Activated CD8-positive, alpha-beta T cell treated with anti-CD3 and anti-CD28 coated beads for 36 hours (primary cell): Measurements from ENCODE around the gene NAALADL2. TPM values are rescaled to one million over a fixed set of nuclear protein-coding genes. Genes with fewer than 3 reads are reported as not detected.

Experiments used
- ATAC-seq: fragments of 200-7000 bp; cut with Tn5 transposase; one replicate; pipeline ENCODE4 v1.10.0; 2021; ENCODE audit warnings: mild to moderate bottlenecking, moderate library complexity
- CTCF ChIA-PET: fragments of 350-600 bp; sonication (Branson Sonifier 250); formaldehyde crosslinking; loops from one replicate; lab custom pipeline; 2021; ENCODE audit warnings: antibody characterized with exemption; lab: Charles Lee
- POLR2A ChIA-PET: fragments of 350-600 bp; sonication (Branson Sonifier 250); formaldehyde crosslinking; loops from one replicate; lab custom pipeline; 2021; ENCODE audit warnings: antibody characterized with exemption; lab: Charles Lee
- DNase-seq: peaks from one replicate; pipeline ENCODE4 v3.0.0-alpha.2; 2020
- H3K27ac Mint-ChIP-seq: one replicate; pipeline ENCODE4 v1.8.0; 2021; ENCODE audit warnings: mild to moderate bottlenecking, mixed read lengths
- H3K27me3 Mint-ChIP-seq: one replicate; pipeline ENCODE4 v1.8.0; 2021; ENCODE audit warnings: mixed read lengths
- H3K36me3 Mint-ChIP-seq: one replicate; pipeline ENCODE4 v1.8.0; 2021; ENCODE audit warnings: low read depth, mixed read lengths
- H3K4me1 Mint-ChIP-seq: one replicate; pipeline ENCODE4 v1.8.0; 2021; ENCODE audit warnings: low read depth, mixed read lengths
- H3K4me3 Mint-ChIP-seq: one replicate; pipeline ENCODE4 v1.8.0; 2021; ENCODE audit warnings: mild to moderate bottlenecking, moderate library complexity, mixed read lengths
- H3K9me3 Mint-ChIP-seq: one replicate; pipeline ENCODE4 v1.8.0; 2021; ENCODE audit warnings: mixed read lengths
- intact Hi-C: fragments of 100-400 bp; cut with micrococcal nuclease; formaldehyde crosslinking; loops from one replicate; pipeline ENCODE4 v1.10.0; 2022
- total RNA-seq, 2 experiments: library from RNA; stranded (reverse); gene quantifications; one replicate each; pipeline ENCODE4 v1.2.3, GENCODE V29; 2021
- TF ChIP-seq, protein P1 (sequence below): fragments of 200-600 bp; IDR thresholded peaks from one replicate; pipeline ENCODE4 v1.8.0; 2022; ENCODE audit warnings: antibody characterized with exemption, mild to moderate bottlenecking

Gene NAALADL2
- total RNA-seq, 2 experiments from 2014 or later: 0.60 TPM; not detected in 1

DNA sequence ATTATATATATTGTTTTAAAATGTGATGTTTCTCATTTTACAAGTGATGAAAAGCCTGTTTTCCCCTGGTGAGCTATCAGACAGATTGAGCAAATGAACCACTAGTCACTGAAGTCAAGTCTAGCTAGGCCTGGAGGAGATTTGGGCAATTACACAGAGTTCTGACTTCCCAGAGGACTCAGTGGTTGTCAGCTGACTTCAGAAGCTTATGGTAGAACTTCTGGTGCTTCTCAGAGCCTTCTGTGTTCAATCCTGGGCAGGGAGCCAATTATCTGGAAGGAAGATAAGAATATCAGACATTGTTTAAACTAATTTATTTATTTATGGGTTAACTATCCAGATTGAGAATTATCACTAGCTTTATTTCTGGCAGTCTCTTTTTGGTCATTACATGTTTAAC, 37.7 kb upstream of the NAALADL2 start:
- intact Hi-C loops: no loop called here
- no peaks in the 10 kb centered on the region for H3K27me3 Mint-ChIP-seq
- CTCF ChIA-PET: no interaction called here

DNA sequence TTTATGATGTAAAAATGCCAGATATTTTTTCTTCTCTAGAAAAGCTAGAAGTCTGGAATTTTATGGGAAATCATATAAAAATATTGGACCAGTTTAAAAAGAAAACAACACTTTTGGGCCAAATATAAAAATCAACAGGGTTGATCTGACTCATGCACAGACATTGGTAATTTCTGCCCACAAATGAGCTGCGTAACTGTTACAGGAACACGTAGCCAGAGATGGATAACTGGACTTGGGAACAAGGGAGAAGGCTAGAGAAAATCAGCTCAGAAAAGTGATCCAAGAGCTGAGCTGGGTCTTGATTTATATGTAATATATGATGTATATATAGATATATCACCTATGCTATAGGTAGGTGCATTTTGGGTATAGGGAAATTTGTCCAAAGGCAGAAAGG, 36.8 kb upstream of the NAALADL2 start:
- intact Hi-C loops: no loop called here
- CTCF ChIA-PET: no interaction called here
- POLR2A ChIA-PET: no interaction called here
- no peaks in the 10 kb centered on the region for H3K4me1 Mint-ChIP-seq
- TF ChIP-seq, protein P1, sequence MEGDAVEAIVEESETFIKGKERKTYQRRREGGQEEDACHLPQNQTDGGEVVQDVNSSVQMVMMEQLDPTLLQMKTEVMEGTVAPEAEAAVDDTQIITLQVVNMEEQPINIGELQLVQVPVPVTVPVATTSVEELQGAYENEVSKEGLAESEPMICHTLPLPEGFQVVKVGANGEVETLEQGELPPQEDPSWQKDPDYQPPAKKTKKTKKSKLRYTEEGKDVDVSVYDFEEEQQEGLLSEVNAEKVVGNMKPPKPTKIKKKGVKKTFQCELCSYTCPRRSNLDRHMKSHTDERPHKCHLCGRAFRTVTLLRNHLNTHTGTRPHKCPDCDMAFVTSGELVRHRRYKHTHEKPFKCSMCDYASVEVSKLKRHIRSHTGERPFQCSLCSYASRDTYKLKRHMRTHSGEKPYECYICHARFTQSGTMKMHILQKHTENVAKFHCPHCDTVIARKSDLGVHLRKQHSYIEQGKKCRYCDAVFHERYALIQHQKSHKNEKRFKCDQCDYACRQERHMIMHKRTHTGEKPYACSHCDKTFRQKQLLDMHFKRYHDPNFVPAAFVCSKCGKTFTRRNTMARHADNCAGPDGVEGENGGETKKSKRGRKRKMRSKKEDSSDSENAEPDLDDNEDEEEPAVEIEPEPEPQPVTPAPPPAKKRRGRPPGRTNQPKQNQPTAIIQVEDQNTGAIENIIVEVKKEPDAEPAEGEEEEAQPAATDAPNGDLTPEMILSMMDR: no peak
- no peak for DNase-seq
- ATAC-seq: no peak
- H3K27me3 Mint-ChIP-seq: no peaks in the 10 kb centered on the region
- H3K27ac Mint-ChIP-seq: no peak overlapping the region
- peaks cover 4% of the 10 kb centered on the region for H3K9me3 Mint-ChIP-seq
- no peaks in the 10 kb centered on the region for H3K36me3 Mint-ChIP-seq
- H3K4me3 Mint-ChIP-seq: no peak overlapping the region

More for the DNA sequence above, 37.7 kb upstream of the NAALADL2 start:
- Mint-ChIP-seq H3K4me3 (no peak overlapping the region), H3K27ac (no peak overlapping the region), H3K36me3 (no peaks in the 10 kb centered on the region), H3K4me1 (no peaks in the 10 kb centered on the region), H3K9me3 (peaks cover 4% of the 10 kb centered on the region)
- POLR2A ChIA-PET: no interaction called here
- no peak for DNase-seq
- TF ChIP-seq, protein P1: no peak
- ATAC-seq: no peak

DNA sequence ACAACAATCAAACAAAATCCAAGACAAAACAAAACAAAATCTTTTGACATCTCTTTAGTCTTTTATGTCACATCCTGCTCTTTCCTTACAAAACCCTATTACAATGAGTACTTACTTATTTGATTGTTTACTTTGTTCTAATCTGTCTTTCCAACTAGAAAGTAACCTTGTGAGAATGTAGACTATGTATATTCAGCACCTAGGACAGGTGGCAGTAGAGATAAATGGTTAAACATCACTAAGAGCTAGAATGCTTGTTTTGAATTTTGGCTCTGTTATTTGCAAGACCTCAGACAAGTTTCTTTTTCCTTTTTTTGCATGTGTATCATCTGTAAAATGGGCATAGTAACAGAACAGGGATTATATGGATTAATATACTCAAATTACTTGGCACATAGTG, 33.1 kb upstream of the NAALADL2 start:
- H3K27ac Mint-ChIP-seq: no peak overlapping the region
- intact Hi-C loops: no loop called here
- CTCF ChIA-PET: no interaction called here
- TF ChIP-seq, protein P1: no peak
- H3K4me1 Mint-ChIP-seq: no peaks in the 10 kb centered on the region
- POLR2A ChIA-PET: interaction anchor here (0.6 kb wide), 1 partner anchor 34 kb away, joined by 3 read pairs; no protein-coding TSS in a partner anchor
- no peaks in the 10 kb centered on the region for H3K36me3 Mint-ChIP-seq
- DNase-seq (no peak), ATAC-seq (no peak)
- no peaks in the 10 kb centered on the region for H3K27me3 Mint-ChIP-seq
- H3K4me3 Mint-ChIP-seq: no peak overlapping the region
- peaks cover 4% of the 10 kb centered on the region for H3K9me3 Mint-ChIP-seq

DNA sequence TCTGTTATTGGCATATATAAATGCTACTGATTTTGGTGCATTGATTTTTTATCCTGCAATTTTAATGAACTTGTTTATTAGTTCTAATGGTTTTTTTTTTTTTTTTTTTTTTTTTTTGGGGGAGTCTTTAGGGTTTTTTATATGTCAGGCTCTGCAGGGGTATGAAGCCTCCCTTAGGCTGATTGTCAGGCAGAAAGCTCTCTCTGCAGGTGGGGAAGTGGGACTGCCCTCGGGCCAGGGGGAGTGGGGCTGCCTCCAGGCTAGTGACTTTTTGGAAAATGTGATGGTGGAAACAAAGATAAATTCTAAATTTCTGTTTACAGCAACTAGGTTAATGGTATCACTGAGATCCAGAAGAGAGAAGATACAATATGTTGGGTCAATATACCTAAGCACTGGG, 14.4 kb upstream of the NAALADL2 start:
- POLR2A ChIA-PET: interaction anchor here (0.8 kb wide), 1 partner anchor 509 kb away, joined by 3 read pairs; no protein-coding TSS in a partner anchor
- CTCF ChIA-PET: no interaction called here
- intact Hi-C loops: no loop called here
- no peak for ATAC-seq
- no peak overlapping the region for H3K4me3 Mint-ChIP-seq
- peaks cover 5% of the 10 kb centered on the region for H3K9me3 Mint-ChIP-seq
- no peaks in the 10 kb centered on the region for H3K36me3 Mint-ChIP-seq
- no peak overlapping the region for H3K27ac Mint-ChIP-seq
- DNase-seq: no peak
- H3K27me3 Mint-ChIP-seq: no peaks in the 10 kb centered on the region
- no peaks in the 10 kb centered on the region for H3K4me1 Mint-ChIP-seq
- TF ChIP-seq, protein P1: no peak

DNA sequence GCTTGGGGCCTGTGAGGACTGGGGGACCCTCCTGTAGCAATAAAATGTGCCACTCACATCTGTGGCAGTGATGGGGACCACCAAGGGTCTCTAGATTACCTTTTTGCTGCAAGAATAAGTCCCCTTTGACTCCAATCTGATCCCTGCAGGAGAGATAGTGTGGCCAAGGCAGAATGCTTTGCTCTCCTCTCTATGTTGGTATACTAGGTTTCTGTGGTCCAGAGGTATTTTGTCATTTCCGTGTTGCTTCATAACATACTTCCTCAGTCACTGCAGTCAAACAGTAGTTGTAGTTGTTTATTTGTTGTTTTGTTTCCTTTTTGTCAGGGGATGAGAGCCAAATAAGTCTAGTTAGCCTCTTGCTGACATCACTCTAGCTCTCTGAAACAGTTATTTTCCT, 13.1 kb upstream of the NAALADL2 start:
- no peaks in the 10 kb centered on the region for H3K36me3 Mint-ChIP-seq
- H3K9me3 Mint-ChIP-seq: peaks cover 5% of the 10 kb centered on the region
- no peaks in the 10 kb centered on the region for H3K4me1 Mint-ChIP-seq
- intact Hi-C loops: no loop called here
- H3K4me3 Mint-ChIP-seq: no peak overlapping the region
- ChIA-PET CTCF (no interaction called here), POLR2A (no interaction called here)
- H3K27me3 Mint-ChIP-seq: no peaks in the 10 kb centered on the region
- TF ChIP-seq, protein P1: no peak
- ATAC-seq (no peak), DNase-seq (no peak)
- no peak overlapping the region for H3K27ac Mint-ChIP-seq
